Naive thymus-derived CD4-positive, alpha-beta T cell (primary cell): ENCODE data around the gene ZDHHC9. TPM values are rescaled to one million over a fixed set of nuclear protein-coding genes. Genes with fewer than 3 reads are reported as not detected.

Experiments
- ATAC-seq: fragments of 150-1000 bp; cut with Tn5 transposase; 2 replicates; pipeline ENCODE4 v1.10.0; 2021; ENCODE audit warnings: mild to moderate bottlenecking, moderate library complexity
- CTCF ChIA-PET: fragments of 350-600 bp; sonication (Branson Sonifier 250); formaldehyde crosslinking; loops from one replicate; lab custom pipeline; 2021; ENCODE audit warnings: antibody characterized with exemption; lab: Charles Lee
- POLR2A ChIA-PET: fragments of 350-600 bp; sonication (Branson Sonifier 250); formaldehyde crosslinking; loops from one replicate; lab custom pipeline; 2021; ENCODE audit warnings: antibody characterized with exemption, inconsistent platforms; lab: Charles Lee
- DNase-seq, 9 donors: peaks; one replicate each; pipeline versions ENCODE4 v3.0.0 to v3.0.0-alpha.2; 2020 to 2022; ENCODE audit warnings: mixed read lengths in 1 of 9
- H3K27ac ChIP-seq: one replicate; pipeline ENCODE4 v1.7.0; 2013; ENCODE audit warnings: mild to moderate bottlenecking, low read depth, low read length, moderate library complexity
- H3K27me3 ChIP-seq, 2 donors: one replicate each; pipeline ENCODE4 v1.7.0; 2013; ENCODE audit warnings: low read length in 2 of 2, mild to moderate bottlenecking in 2 of 2, moderate library complexity in 2 of 2; ENCODE audit not compliant: control insufficient read depth in 2 of 2, insufficient read depth in 2 of 2
- H3K36me3 ChIP-seq, 3 experiments: 1 replicate in 2 of 3; 2 replicates in 1 of 3; pipeline ENCODE4 v1.7.0; 2013; ENCODE audit warnings: low read length in 3 of 3, mild to moderate bottlenecking in 3 of 3, moderate library complexity in 1 of 3; ENCODE audit not compliant: insufficient read depth in 3 of 3, control insufficient read depth in 2 of 3
- H3K4me1 ChIP-seq, 2 donors: one replicate each; pipeline ENCODE4 v1.7.0; 2013; ENCODE audit warnings: low read length in 2 of 2, mild to moderate bottlenecking in 2 of 2, moderate library complexity in 1 of 2; ENCODE audit not compliant: control insufficient read depth in 2 of 2, insufficient read depth in 2 of 2
- H3K4me3 ChIP-seq: 2 replicates; pipeline ENCODE4 v1.7.0; 2013; ENCODE audit warnings: mild to moderate bottlenecking, low read length
- H3K9me3 ChIP-seq, 3 experiments: 1 replicate in 2 of 3; 2 replicates in 1 of 3; pipeline ENCODE4 v1.7.0; 2013; ENCODE audit warnings: low read length in 3 of 3; ENCODE audit not compliant: control insufficient read depth in 2 of 3
- H3K27ac Mint-ChIP-seq, 9 donors: one replicate each; pipeline ENCODE4 v1.8.0; 2020 to 2022; ENCODE audit warnings: mixed read lengths in 9 of 9, mild to moderate bottlenecking in 8 of 9, moderate library complexity in 5 of 9, inconsistent platforms in 2 of 9
- H3K27me3 Mint-ChIP-seq, 5 donors: one replicate each; pipeline ENCODE4 v1.8.0; 2021 to 2022; ENCODE audit warnings: mixed read lengths in 5 of 5, mild to moderate bottlenecking in 1 of 5
- H3K36me3 Mint-ChIP-seq, 5 donors: one replicate each; pipeline ENCODE4 v1.8.0; 2020 to 2022; ENCODE audit warnings: mixed read lengths in 5 of 5, mild to moderate bottlenecking in 3 of 5, inconsistent platforms in 1 of 5
- H3K4me1 Mint-ChIP-seq, 7 donors: one replicate each; pipeline ENCODE4 v1.8.0; 2020 to 2022; ENCODE audit warnings: mixed read lengths in 7 of 7, mild to moderate bottlenecking in 3 of 7, inconsistent platforms in 1 of 7
- H3K4me3 Mint-ChIP-seq, 10 donors: one replicate each; pipeline ENCODE4 v1.8.0; 2020 to 2022; ENCODE audit warnings: mild to moderate bottlenecking in 10 of 10, mixed read lengths in 10 of 10, moderate library complexity in 6 of 10, inconsistent platforms in 2 of 10
- H3K9me3 Mint-ChIP-seq, 11 donors: one replicate each; pipeline ENCODE4 v1.8.0; 2020 to 2022; ENCODE audit warnings: mixed read lengths in 11 of 11, mild to moderate bottlenecking in 4 of 11, inconsistent platforms in 1 of 11, moderate library complexity in 1 of 11
- intact Hi-C, 2 donors: fragments of 100-400 bp; cut with micrococcal nuclease; formaldehyde crosslinking; loops; one replicate each; pipeline ENCODE4 v1.15.1; 2023
- polyA plus RNA-seq, 2 donors: library from polyadenylated mRNA; unstranded; fragments of 300-500 nt; fragmentation: Illumina TruSeq; gene quantifications; one replicate each; pipeline ENCODE4 v1.2.3, GENCODE V29; 2021
- total RNA-seq, 6 experiments: library from RNA in 5 of 6; stranded (reverse) in 5 of 6; gene quantifications; 1 replicate in 5 of 6; 2 replicates in 1 of 6; pipeline ENCODE4 v1.2.3 and lab custom pipeline; 2021 to 2026

ZDHHC9 gene
- total and polyA plus RNA-seq, 7 experiments from 2014 or later: 4.4 to 9.1 (median 7.1) TPM

GRCh38 chrX:129808829-129809796 is 34.6 kb downstream of the ZDHHC9 start:
- peak overlapping the region in 1 of 9 donors; percentile 60 for H3K27ac Mint-ChIP-seq
- peaks cover 3 to 16% (median 7%) of the 10 kb centered on the region in 7 donors for H3K4me1 Mint-ChIP-seq
- no peaks in the 10 kb centered on the region for H3K36me3 ChIP-seq
- H3K4me3 Mint-ChIP-seq: no peak overlapping the region
- no peak overlapping the region for H3K4me3 ChIP-seq
- no peaks in the 10 kb centered on the region for H3K9me3 ChIP-seq
- no peaks in the 10 kb centered on the region for H3K27me3 ChIP-seq
- H3K27ac ChIP-seq: no peak overlapping the region
- no peaks in the 10 kb centered on the region for H3K4me1 ChIP-seq
- H3K9me3 Mint-ChIP-seq: no peaks in the 10 kb centered on the region
- H3K27me3 Mint-ChIP-seq: no peaks in the 10 kb centered on the region
- ChIA-PET POLR2A (no interaction called here), CTCF (interaction anchor here (0.8 kb wide), 1 partner anchor 9 kb away, joined by 3 read pairs; no protein-coding TSS in a partner anchor)
- H3K36me3 Mint-ChIP-seq: peaks cover 0 to 26% (median 18%) of the 10 kb centered on the region in 5 donors
- intact Hi-C loops: no loop called here
- DNase-seq: no peak
- ATAC-seq: peak; percentile 51

GRCh38 chrX:129808158-129808828 is 35.4 kb downstream of the ZDHHC9 start:
- ChIA-PET POLR2A (no interaction called here), CTCF (interaction anchor here (0.7 to 0.8 kb wide), 2 partner anchors 8 to 147 kb away, joined by 3 read pairs; no protein-coding TSS in a partner anchor)
- intact Hi-C loops: no loop called here
- Mint-ChIP-seq H3K36me3 (peaks cover 0 to 24% (median 18%) of the 10 kb centered on the region in 5 donors), H3K27me3 (no peaks in the 10 kb centered on the region), H3K4me1 (peaks cover 3 to 16% (median 7%) of the 10 kb centered on the region in 7 donors), H3K27ac (no peak overlapping the region), H3K9me3 (no peaks in the 10 kb centered on the region), H3K4me3 (no peak overlapping the region)
- ATAC-seq: no peak
- no peak overlapping the region for H3K4me3 ChIP-seq
- DNase-seq: no peak
- H3K27me3 ChIP-seq: no peaks in the 10 kb centered on the region
- no peaks in the 10 kb centered on the region for H3K4me1 ChIP-seq
- no peaks in the 10 kb centered on the region for H3K36me3 ChIP-seq
- H3K9me3 ChIP-seq: no peaks in the 10 kb centered on the region
- H3K27ac ChIP-seq: no peak overlapping the region

DNA sequence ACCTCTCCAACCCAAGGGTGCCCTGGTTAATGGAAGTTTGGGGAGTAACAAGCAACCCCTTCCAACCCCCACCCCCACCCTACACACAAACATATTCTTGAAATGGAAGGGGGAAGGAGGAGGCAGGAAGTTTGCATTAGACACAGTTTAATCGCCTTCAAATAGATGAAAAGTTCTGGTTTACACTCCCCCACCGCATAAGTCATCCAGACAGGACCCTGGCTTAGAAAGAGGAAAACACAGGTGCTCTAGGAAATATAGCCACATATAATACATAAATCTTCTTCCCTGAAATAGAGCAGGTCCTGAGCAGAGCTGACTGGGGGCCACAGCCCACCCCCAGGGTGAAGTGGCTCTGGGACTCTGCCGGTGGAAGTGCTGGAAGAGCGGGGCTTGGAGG is 38.9 kb downstream of the ZDHHC9 start:
- Histone ChIP-seq H3K4me1 (no peaks in the 10 kb centered on the region), H3K36me3 (no peaks in the 10 kb centered on the region), H3K27ac (no peak overlapping the region), H3K9me3 (no peaks in the 10 kb centered on the region), H3K27me3 (no peaks in the 10 kb centered on the region), H3K4me3 (no peak overlapping the region)
- ChIA-PET POLR2A (no interaction called here), CTCF (no interaction called here)
- Mint-ChIP-seq H3K4me1 (peaks cover 5 to 22% (median 9%) of the 10 kb centered on the region in 7 donors), H3K27me3 (no peaks in the 10 kb centered on the region), H3K9me3 (no peaks in the 10 kb centered on the region), H3K4me3 (peak overlapping the region in 1 of 10 donors; percentile 3), H3K36me3 (peaks cover 0 to 14% (median 5%) of the 10 kb centered on the region in 5 donors), H3K27ac (peak overlapping the region in 4 of 9 donors; percentile 6 to 31 (median 19))
- intact Hi-C loops: no loop called here
- ATAC-seq (no peak), DNase-seq (no peak)

GRCh38 chrX:129802863-129803262 is 40.8 kb downstream of the ZDHHC9 start:
- no peak overlapping the region for H3K4me3 ChIP-seq
- Mint-ChIP-seq H3K9me3 (peaks cover 0 to 1% (median 0%) of the 10 kb centered on the region in 11 donors), H3K27me3 (no peaks in the 10 kb centered on the region), H3K4me3 (no peak overlapping the region), H3K27ac (no peak overlapping the region), H3K36me3 (peaks cover 0 to 12% (median 7%) of the 10 kb centered on the region in 5 donors), H3K4me1 (peaks cover 8 to 23% (median 14%) of the 10 kb centered on the region in 7 donors)
- no peak overlapping the region for H3K27ac ChIP-seq
- H3K4me1 ChIP-seq: no peaks in the 10 kb centered on the region
- ChIA-PET CTCF (no interaction called here), POLR2A (no interaction called here)
- DNase-seq: no peak
- H3K27me3 ChIP-seq: no peaks in the 10 kb centered on the region
- H3K9me3 ChIP-seq: no peaks in the 10 kb centered on the region
- no peaks in the 10 kb centered on the region for H3K36me3 ChIP-seq
- intact Hi-C loops: no loop called here
- ATAC-seq: no peak

DNA sequence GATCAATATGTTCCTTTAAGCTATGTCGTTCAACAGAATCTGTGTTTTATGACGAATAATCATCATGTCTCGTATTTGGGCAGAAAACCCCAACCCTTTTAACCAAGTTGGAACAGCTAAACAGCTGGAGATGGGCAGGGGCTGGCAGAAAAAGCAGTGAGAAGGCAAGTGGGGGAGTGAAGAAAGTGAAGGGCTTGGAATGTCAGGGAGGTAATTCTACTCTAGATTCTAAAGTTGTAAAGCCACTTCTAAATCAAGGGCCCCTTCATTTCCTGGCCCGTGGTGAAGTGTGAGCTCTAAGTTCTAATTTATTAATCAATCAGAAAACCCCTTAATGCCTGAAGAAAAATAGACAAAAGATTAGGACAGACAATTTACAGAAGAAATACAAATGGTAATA is 43.5 kb downstream of the ZDHHC9 start:
- CTCF ChIA-PET: interaction anchor here (0.6 to 1.0 kb wide), 3 partner anchors 9 to 189 kb away, joined by 3 to 4 read pairs (median 3); no protein-coding TSS in a partner anchor
- POLR2A ChIA-PET: interaction anchor here (1.1 to 11.2 kb wide), 6 partner anchors 11 to 121 kb away, joined by 3 to 85 read pairs (median 7); partner anchors contain the start of gene SASH3
- Histone ChIP-seq H3K27me3 (no peaks in the 10 kb centered on the region), H3K36me3 (peaks cover 0 to 15% (median 0%) of the 10 kb centered on the region in 3 experiments), H3K9me3 (no peaks in the 10 kb centered on the region), H3K4me3 (no peak overlapping the region), H3K4me1 (no peaks in the 10 kb centered on the region), H3K27ac (no peak overlapping the region)
- Mint-ChIP-seq H3K9me3 (peaks cover 0 to 1% (median 0%) of the 10 kb centered on the region in 11 donors), H3K4me1 (peaks cover 9 to 23% (median 16%) of the 10 kb centered on the region in 7 donors), H3K27ac (peak overlapping the region in 3 of 9 donors; percentile 34 to 75 (median 37)), H3K27me3 (no peaks in the 10 kb centered on the region), H3K4me3 (no peak overlapping the region), H3K36me3 (peaks cover 0 to 10% (median 7%) of the 10 kb centered on the region in 5 donors)
- DNase-seq (no peak), ATAC-seq (no peak)
- intact Hi-C loops: no loop called here

GRCh38 chrX:129798888-129799287 is 44.8 kb downstream of the ZDHHC9 start:
- intact Hi-C loops: loop anchor here in 1 of 2 donors (2.0 kb wide), 2 partner anchors 18 to 24 kb away; no protein-coding TSS in a partner anchor
- H3K4me3 ChIP-seq: no peak overlapping the region
- H3K27ac ChIP-seq: no peak overlapping the region
- peak; percentile 61 for ATAC-seq
- H3K4me1 ChIP-seq: no peaks in the 10 kb centered on the region
- ChIA-PET CTCF (no interaction called here), POLR2A (interaction anchor here (1.2 to 11.2 kb wide), 5 partner anchors 10 to 43 kb away, joined by 3 to 85 read pairs (median 7); partner anchors contain the start of gene SASH3)
- no peaks in the 10 kb centered on the region for H3K9me3 ChIP-seq
- DNase-seq: no peak
- Mint-ChIP-seq H3K27ac (peak overlapping the region in 7 of 9 donors; percentile 37 to 69 (median 53)), H3K9me3 (peaks cover 0 to 1% (median 0%) of the 10 kb centered on the region in 11 donors), H3K4me3 (no peak overlapping the region), H3K36me3 (peaks cover 0 to 10% (median 7%) of the 10 kb centered on the region in 5 donors), H3K4me1 (peaks cover 6 to 27% (median 19%) of the 10 kb centered on the region in 7 donors), H3K27me3 (no peaks in the 10 kb centered on the region)
- H3K36me3 ChIP-seq: peaks cover 0 to 28% (median 0%) of the 10 kb centered on the region in 3 experiments
- H3K27me3 ChIP-seq: no peaks in the 10 kb centered on the region
